Tibial artery (tissue), 4 donors: ENCODE measurements around the gene IRGC.

Experiments used
- DNase-seq, 2 donors: peaks; one replicate each; pipeline ENCODE4 v3.0.0-alpha.2; 2019
- H3K27ac ChIP-seq, 2 donors: fragments of 200-600 bp; sonication (generic) in 1 of 2; 1 replicate in 1 of 2; 2 replicates in 1 of 2; pipeline ENCODE4 v1.5.1; 2018 to 2019; ENCODE audit warnings: mild to moderate bottlenecking in 1 of 2
- H3K27me3 ChIP-seq, 2 donors: fragments of 200-600 bp; sonication (generic) in 1 of 2; one replicate each; pipeline versions ENCODE4 v1.5.1 to v1.6.0; 2016 to 2019
- H3K36me3 ChIP-seq, 3 donors: fragments of 200-600 bp; sonication (generic) in 2 of 3; one replicate each; pipeline ENCODE4 v1.5.1; 2016 to 2019; ENCODE audit warnings: mild to moderate bottlenecking in 2 of 3
- H3K4me1 ChIP-seq, 4 donors: fragments of 200-600 bp; sonication (generic) in 2 of 4; 1 replicate in 3 of 4; 2 replicates in 1 of 4; pipeline ENCODE4 v1.5.1; 2016 to 2019
- H3K4me3 ChIP-seq, 2 donors: fragments of 200-600 bp; sonication (generic) in 1 of 2; 1 replicate in 1 of 2; 2 replicates in 1 of 2; pipeline ENCODE4 v1.5.1; 2018 to 2019; ENCODE audit warnings: mild to moderate bottlenecking in 2 of 2
- H3K9me3 ChIP-seq, 3 donors: fragments of 200-600 bp; sonication (generic) in 1 of 3; one replicate each; pipeline ENCODE4 v1.5.1; 2016 to 2019
- intact Hi-C: fragments of 100-400 bp; cut with DNase I; formaldehyde crosslinking; loops from one replicate; pipeline ENCODE4 v1.15.0; 2023; ENCODE audit warnings: low total_unique reads
- TF ChIP-seq, protein P1 (sequence below), 2 experiments: fragments of 200-600 bp in 1 of 2; fragments of 450-650 bp in 1 of 2; IDR thresholded peaks; one replicate each; pipeline ENCODE4 v1.5.1; 2017 to 2019; ENCODE audit warnings: antibody characterized with exemption in 2 of 2, mild to moderate bottlenecking in 1 of 2, moderate library complexity in 1 of 2

The IRGC gene

DNA sequence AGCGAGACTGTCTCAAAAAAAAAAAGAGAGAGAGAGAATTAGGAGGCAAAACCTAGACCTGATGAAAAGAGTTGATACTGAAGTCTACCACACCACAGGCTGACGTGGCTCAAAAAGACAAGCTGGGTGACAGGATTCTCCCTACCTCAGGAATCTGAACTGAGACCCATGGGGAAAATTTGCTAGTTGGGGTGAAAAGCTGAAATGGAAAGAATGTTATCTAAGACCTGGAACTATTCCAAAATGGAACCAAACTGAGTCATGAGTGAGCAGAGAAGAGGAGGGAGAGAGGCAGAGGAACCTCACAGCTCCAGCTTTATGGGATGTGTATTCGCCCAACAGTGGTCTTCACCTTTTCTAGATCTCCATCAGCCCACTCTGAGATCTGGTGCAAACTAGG lies 27.2 kb downstream of the IRGC start:
- peaks cover 67 to 95% (median 89%) of the 10 kb centered on the region in 3 donors for H3K36me3 ChIP-seq
- no peak for DNase-seq
- TF ChIP-seq, protein P1, sequence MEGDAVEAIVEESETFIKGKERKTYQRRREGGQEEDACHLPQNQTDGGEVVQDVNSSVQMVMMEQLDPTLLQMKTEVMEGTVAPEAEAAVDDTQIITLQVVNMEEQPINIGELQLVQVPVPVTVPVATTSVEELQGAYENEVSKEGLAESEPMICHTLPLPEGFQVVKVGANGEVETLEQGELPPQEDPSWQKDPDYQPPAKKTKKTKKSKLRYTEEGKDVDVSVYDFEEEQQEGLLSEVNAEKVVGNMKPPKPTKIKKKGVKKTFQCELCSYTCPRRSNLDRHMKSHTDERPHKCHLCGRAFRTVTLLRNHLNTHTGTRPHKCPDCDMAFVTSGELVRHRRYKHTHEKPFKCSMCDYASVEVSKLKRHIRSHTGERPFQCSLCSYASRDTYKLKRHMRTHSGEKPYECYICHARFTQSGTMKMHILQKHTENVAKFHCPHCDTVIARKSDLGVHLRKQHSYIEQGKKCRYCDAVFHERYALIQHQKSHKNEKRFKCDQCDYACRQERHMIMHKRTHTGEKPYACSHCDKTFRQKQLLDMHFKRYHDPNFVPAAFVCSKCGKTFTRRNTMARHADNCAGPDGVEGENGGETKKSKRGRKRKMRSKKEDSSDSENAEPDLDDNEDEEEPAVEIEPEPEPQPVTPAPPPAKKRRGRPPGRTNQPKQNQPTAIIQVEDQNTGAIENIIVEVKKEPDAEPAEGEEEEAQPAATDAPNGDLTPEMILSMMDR (IDR thresholded peaks at IDR 0.05), result no peak
- no peaks in the 10 kb centered on the region for H3K27me3 ChIP-seq
- intact Hi-C loops, result no loop called here
- no peaks in the 10 kb centered on the region for H3K9me3 ChIP-seq
- H3K4me3 ChIP-seq, result no peak overlapping the region
- no peaks in the 10 kb centered on the region for H3K4me1 ChIP-seq
- no peak overlapping the region for H3K27ac ChIP-seq

GRCh38 chr19:43747557-43748204 lies 31.8 kb downstream of the IRGC start:
- no peak overlapping the region for H3K4me3 ChIP-seq
- intact Hi-C loops, result no loop called here
- peaks cover 0 to 11% (median 7%) of the 10 kb centered on the region in 4 donors for H3K4me1 ChIP-seq
- peaks cover 31 to 89% (median 71%) of the 10 kb centered on the region in 3 donors for H3K36me3 ChIP-seq
- H3K9me3 ChIP-seq, result no peaks in the 10 kb centered on the region
- no peaks in the 10 kb centered on the region for H3K27me3 ChIP-seq
- no peak for DNase-seq
- no peak overlapping the region for H3K27ac ChIP-seq
- TF ChIP-seq, protein P1 (IDR thresholded peaks at IDR 0.05), result no peak

DNA sequence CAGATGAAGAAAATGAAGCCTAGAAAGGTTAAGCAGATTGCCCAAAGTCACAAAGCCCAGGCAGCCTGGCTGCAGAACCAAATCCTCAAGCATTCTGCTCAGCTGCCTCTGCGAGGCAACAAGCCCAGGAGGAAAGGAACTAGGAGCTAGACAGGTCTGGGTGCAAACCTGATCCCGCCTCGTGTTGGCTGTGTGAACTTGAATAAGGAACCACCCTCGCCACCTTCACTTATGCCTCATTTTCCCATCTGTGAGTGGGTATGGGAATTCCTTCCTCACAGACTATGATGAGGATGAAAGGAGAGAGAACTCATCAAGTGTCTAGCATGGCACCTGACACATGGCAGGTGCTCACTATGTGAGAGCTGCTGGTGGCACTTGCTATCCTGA lies 32.3 kb downstream of the IRGC start:
- no peak for DNase-seq
- Histone ChIP-seq H3K9me3 (no peaks in the 10 kb centered on the region), H3K27me3 (no peaks in the 10 kb centered on the region), H3K27ac (no peak overlapping the region), H3K4me1 (peaks cover 0 to 17% (median 11%) of the 10 kb centered on the region in 4 donors), H3K4me3 (no peak overlapping the region), H3K36me3 (peaks cover 31 to 83% (median 67%) of the 10 kb centered on the region in 3 donors)
- intact Hi-C loops, result no loop called here
- TF ChIP-seq, protein P1 (IDR thresholded peaks at IDR 0.05), result no peak

DNA sequence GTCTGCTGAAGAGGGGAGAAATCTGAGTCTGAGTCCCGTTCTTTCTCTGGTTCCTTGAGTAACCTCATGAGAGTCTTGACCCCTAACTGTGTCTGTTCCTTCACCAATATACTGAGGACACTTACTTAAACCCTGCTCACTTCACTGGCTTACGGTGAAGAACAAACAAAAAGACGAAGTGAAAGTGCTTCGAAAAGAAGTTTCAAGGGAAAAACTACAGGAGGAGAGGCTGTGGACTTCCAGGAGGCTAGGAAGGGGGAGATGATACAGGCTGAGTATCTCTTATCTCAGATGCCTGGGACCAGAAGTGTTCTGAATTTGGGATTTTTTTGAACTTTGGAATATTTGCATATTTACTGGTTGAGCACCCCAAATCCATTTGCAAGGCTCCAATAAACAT lies 32.8 kb downstream of the IRGC start:
- H3K27ac ChIP-seq, result no peak overlapping the region
- H3K36me3 ChIP-seq, result peaks cover 31 to 79% (median 62%) of the 10 kb centered on the region in 3 donors
- H3K4me3 ChIP-seq, result no peak overlapping the region
- no peaks in the 10 kb centered on the region for H3K27me3 ChIP-seq
- no peaks in the 10 kb centered on the region for H3K9me3 ChIP-seq
- peaks cover 0 to 21% (median 14%) of the 10 kb centered on the region in 4 donors for H3K4me1 ChIP-seq
- TF ChIP-seq, protein P1 (IDR thresholded peaks at IDR 0.05), result no peak
- intact Hi-C loops, result no loop called here
- DNase-seq, result no peak

- no peaks in the 10 kb centered on the region for H3K27me3 ChIP-seq
- H3K27ac ChIP-seq, result no peak overlapping the region
- intact Hi-C loops, result no loop called here
- peaks cover 31 to 74% (median 57%) of the 10 kb centered on the region in 3 donors for H3K36me3 ChIP-seq
- H3K4me3 ChIP-seq, result no peak overlapping the region
- TF ChIP-seq, protein P1 (IDR thresholded peaks at IDR 0.05), result no peak
- DNase-seq, result no peak
- peaks cover 0 to 25% (median 16%) of the 10 kb centered on the region in 4 donors for H3K4me1 ChIP-seq
- H3K9me3 ChIP-seq, result no peaks in the 10 kb centered on the region
Observed at GRCh38 chr19:43749152-43749551, 33.3 kb downstream of the IRGC start.
